ENCODE data around the gene EXOSC5.
A peak's percentile ranks its signal among the peaks of the same experiment; 100 is the strongest.
"Not testable (repeated sequence)": the region's sequence is repeated elsewhere in the genome, so short reads cannot be mapped to it uniquely, and the experiment has no call there.

Gene EXOSC5

GRCh38 chr19:41364524-41365391 lies 32.4 kb downstream of the EXOSC5 start:
- DNase-seq, result no peak

DNA sequence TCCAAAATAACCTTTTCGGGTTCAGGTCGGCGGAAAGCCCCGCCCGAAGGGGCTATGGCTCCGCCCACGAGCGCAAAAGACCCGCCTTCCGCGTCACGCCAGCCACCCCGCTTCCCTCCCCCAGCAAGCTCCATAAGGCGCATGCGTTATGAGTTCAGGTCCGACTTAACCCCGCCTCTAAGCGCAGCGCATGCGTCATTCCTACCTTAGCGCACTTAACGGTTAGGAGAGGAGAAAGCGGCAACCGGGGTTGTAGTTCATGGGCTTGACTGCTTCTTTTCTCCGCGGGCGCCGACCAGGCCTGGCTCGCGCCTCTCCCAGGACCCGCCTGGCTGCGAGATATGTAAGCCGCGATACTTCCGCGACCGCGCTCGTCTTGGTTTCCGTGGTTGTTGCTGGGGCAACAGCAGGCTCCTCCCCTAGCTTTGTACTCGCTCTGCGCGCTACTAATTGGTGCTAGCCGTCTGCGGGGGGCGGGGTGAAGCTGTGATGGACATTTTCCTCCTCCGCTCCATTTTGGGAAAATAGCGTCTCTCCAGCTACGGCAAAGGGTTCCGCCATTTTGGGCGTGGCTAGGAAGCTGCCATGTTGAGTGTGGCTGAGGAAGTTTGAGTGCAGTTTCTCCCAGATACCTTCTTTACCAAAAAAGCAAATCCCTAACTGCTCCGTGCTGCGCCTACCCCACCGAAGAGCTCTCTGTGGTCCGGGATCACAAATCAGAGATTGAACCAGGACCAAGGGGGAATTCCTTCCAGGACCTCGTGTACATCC lies 33.2 kb downstream of the EXOSC5 start, which contains the start of gene B9D2:
Gene B9D2 (minus strand): TSS at position 397 of the 771 bp plus-strand sequence. CDS start 630 bp downstream, outside the sequence.
- DNase-seq, result peak; percentile 98

DNA sequence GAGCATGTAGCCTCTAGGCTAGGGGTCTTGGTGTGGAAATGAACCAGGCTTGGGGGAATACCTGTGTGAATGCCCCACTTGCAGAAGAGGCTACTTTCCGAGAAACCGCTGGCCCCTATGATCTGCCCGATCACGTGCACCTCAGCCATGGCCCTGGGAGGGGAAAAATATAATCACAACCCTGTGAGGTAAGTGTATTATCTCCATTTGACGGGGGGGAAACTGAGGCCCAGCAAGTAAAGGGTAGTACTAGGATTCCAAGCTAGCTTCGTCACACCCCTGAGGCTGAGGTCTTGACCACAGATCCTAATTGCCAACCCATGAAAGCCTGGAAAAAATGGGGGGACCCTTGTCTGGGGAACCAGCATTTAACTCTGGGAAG lies 33.8 kb downstream of the EXOSC5 start:
- no peak for DNase-seq

DNA sequence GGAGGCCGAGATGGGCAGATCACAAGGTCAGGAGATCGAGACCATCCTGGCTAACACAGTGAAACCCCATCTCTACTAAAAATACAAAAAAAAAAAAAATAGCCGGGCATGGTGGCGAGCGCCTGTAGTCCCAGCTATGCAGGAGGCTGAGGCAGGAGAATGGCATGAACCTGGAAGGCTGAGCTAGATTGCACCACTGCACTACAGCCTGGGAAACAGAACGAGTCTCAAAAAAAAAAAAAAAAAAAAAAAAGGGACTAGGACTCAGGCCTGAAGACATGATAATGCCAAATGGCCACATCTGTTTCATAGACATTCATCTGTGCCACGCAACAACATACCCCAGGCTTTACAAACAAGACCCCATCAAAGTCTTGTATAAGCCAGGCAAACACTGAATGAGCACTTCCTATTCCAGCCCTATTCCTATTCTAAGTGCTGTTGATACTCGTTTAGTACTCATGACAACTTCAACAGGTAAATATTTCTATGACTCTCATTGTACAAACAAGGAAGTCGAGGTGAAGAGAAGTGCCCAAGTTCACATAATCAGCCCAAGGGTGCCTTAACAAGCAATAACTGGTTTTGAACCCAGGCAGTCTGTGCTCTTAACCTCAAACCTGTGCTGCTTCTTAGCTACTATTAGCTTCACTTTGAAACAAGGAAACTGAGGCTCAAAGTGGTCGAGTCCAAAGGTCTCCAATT lies 34.9 kb downstream of the EXOSC5 start:
- no peak for DNase-seq

GRCh38 chr19:41359741-41360140 lies 37.4 kb downstream of the EXOSC5 start:
- DNase-seq, result no peak

DNA sequence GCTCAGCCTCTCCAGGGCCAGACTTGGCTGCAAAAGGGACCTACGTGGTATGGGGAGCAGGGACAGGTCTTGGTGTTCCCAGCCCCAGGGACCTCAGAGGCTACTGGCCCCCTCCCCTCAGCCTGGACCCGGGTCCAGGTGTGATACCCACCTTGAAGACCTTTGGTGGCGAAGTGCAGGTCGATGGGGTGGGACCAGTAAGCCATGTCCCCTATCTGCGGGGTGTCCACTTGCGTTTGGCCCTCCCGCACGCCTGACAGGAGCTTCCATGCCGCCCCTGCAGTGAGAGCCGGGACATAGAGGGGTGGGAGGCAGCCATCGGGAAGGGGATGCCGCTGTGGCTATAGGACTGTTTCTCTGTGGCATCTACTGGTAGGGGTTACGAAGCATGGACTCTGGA lies 39.4 kb downstream of the EXOSC5 start:
- DNase-seq, result no peak

- DNase-seq, result peak; percentile 13
These were observed 40.0 kb downstream of the EXOSC5 start for GRCh38 chr19:41356984-41357739.

- DNase-seq, result no peak
These were observed 41.4 kb downstream of the EXOSC5 start for GRCh38 chr19:41355802-41356201.

GRCh38 chr19:41355035-41355434 lies 42.1 kb downstream of the EXOSC5 start:
- no peak for DNase-seq

DNA sequence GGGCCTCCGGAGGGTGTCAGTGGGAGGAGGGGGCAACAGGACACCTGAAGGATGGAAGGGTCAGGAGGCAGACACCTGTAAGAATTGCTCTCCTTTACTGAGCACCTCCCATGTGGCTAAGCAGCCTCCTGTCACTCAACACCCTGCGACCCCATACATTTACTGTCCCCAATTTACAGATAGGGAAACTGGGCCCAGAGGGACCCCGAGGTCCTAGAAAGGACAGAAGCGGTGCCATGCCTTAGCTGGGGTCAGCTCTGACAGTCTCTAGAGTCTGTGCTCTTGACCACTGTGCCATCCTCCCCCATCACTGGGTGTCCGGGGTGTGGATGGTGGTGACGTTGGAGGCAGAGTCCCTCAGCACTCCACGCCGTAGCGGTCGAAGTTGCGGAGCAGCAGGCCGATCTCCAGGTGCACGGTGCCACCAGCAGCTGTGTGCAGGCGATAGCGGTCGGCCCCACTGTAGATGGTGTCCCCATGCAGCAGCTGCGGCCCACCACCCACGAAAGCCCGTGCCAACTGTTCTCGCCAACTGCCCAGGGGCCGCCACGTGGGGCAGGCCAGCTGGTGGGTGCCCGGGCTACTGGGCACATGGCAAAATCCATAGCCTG lies 42.7 kb downstream of the EXOSC5 start:
- DNase-seq, result no peak

GRCh38 chr19:41353466-41354342 lies 43.5 kb downstream of the EXOSC5 start, which contains the start of gene TGFB1:
TSS of gene TGFB1 (minus strand) at chr19:41353922. CDS start at chr19:41353044, 878 bp downstream.
- peak; percentile 88 for DNase-seq

- peak; percentile 76 for DNase-seq
These were observed 44.3 kb downstream of the EXOSC5 start for GRCh38 chr19:41352609-41353465.

DNA sequence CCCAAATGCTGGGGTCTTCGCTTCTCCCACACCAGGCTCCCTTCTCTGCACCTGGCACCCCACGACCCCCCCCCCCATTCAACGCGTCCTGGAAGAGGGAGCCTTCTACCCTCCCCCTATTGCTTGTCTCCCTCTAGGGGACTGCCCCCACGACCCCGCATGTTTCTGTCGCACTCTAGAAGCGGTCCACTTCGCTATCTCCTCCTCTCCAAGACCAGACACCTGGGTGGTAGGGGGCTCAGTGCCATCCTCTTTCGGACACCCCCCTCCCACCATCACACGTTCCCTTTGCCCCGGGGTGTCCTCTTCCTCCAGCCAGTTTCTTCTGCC lies 44.9 kb downstream of the EXOSC5 start:
- DNase-seq, result no peak

- peak; percentile 80 for DNase-seq
These were observed 45.6 kb downstream of the EXOSC5 start for GRCh38 chr19:41351339-41352245.

- no peak for DNase-seq
These were observed 46.3 kb downstream of the EXOSC5 start for GRCh38 chr19:41350735-41351338.

GRCh38 chr19:41346916-41347315 lies 50.2 kb downstream of the EXOSC5 start:
- not testable (repeated sequence) for DNase-seq

GRCh38 chr19:41344162-41344561 lies 53.0 kb downstream of the EXOSC5 start:
- no peak for DNase-seq
